GM21447 (cell line): ENCODE results near the gene NOM1.
"Not testable (repeated sequence)": the region's sequence is repeated elsewhere in the genome, so short reads cannot be mapped to it uniquely, and the experiment has no call there.

Source experiments
- ATAC-seq: cut with Tn5 transposase; IDR thresholded peaks from one replicate; pipeline ENCODE4 v1.9.1; 2021; ENCODE audit not compliant: unreplicated experiment

Gene NOM1

DNA sequence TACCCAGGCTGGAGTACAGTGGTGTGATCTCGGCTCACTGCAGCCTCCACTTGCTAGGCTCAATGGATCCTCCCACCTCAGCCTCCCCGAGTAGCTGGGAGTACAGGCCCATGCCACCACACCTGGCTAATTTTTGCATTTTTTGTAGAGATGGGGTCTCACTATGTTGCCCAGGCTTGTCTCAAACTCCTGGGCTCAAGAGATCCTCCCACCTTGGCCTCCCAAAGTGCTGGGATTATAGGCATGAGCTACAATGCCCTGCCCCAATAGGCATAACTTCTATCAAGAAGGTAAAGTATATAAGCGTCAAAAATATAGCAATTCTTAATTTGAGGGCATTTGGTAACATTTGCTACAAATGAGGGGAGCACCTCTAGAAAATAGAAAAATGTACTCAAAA lies 12.7 kb upstream of the NOM1 start:
- ATAC-seq, result not testable (repeated sequence)

DNA sequence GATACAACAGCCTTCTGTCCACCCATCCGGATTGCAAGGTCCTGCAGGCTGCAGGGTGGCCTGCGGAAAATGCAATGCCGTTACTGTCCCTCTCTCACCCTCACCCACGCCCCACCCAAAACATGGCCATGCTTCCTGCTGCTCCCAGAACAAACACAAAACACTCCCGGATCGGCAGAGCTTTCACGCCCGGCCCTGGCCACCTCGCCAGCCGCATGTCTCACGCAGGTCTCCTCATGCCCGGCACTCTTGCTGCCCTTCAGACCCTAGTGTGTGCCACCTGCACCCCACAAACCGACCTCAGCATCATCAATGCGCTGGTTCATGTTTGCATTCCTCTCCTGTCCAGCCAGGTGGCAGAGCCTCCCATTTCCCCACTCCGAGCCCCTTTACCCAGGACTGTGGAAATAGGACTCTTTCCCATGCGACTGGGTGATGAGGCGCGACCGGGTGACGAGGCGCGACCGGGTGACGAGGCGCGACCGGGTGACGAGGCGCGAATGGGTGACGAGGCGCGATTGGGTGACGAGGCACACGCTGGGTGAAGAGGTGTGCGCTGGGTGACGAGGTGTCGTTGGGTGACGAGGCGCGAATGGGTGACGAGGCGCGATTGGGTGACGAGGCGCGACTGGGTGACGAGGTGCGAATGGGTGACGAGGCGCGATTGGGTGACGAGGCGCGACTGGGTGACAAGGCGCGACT lies 8.9 kb upstream of the NOM1 start:
- ATAC-seq, result no peak

DNA sequence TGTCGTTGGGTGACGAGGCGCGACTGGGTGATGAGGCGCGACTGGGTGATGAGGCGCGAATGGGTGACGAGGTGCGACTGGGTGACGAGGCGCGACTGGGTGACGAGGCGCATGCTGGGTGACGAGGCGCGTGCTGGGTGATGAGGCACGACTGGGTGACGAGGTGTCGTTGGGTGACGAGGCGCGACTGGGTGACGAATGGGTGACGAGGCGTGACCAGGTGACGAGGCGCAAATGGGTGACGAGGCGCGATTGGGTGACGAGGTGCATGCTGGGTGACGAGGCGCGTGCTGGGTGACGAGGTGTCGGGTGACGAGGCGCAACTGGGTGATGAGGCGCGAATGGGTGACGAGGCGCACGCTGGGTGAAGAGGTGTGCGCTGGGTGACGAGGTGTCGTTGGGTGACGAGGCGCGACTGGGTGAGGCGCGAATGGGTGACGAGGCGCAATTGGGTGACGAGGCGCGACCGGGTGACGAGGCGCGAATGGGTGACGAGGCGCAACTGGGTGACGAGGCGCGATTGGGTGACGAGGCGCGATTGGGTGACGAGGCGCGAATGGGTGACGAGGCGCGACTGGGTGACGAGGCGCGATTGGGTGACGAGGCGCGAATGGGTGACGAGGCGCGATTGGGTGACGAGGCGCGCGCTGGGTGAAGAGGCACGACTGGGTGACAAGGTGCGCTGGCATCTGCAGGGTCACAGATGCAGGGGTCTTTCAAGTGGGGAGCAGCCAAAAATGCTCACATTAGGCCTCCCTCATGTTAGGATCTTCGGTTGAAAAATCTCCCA lies 7.9 kb upstream of the NOM1 start:
- ATAC-seq, result no peak

DNA sequence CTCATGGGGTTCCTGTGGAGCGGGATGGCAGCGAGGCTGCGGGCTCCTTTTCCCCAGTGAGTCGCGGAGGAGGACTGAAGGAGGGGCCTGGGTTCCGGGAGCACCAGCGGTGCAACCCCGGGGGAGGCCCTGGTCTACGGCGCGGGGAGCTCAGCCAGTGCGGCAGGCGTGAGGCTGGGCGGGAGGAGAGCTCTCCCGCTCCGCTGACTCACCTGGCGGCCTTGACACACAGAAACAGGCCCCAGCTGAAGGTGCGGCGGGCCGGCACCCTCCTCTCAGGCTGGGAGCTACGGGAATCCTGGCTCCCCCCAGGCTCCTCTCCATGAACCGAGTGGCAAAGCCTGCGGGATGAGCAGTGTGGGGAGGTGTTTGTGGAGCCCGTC lies 6.8 kb upstream of the NOM1 start:
- ATAC-seq, result no peak

DNA sequence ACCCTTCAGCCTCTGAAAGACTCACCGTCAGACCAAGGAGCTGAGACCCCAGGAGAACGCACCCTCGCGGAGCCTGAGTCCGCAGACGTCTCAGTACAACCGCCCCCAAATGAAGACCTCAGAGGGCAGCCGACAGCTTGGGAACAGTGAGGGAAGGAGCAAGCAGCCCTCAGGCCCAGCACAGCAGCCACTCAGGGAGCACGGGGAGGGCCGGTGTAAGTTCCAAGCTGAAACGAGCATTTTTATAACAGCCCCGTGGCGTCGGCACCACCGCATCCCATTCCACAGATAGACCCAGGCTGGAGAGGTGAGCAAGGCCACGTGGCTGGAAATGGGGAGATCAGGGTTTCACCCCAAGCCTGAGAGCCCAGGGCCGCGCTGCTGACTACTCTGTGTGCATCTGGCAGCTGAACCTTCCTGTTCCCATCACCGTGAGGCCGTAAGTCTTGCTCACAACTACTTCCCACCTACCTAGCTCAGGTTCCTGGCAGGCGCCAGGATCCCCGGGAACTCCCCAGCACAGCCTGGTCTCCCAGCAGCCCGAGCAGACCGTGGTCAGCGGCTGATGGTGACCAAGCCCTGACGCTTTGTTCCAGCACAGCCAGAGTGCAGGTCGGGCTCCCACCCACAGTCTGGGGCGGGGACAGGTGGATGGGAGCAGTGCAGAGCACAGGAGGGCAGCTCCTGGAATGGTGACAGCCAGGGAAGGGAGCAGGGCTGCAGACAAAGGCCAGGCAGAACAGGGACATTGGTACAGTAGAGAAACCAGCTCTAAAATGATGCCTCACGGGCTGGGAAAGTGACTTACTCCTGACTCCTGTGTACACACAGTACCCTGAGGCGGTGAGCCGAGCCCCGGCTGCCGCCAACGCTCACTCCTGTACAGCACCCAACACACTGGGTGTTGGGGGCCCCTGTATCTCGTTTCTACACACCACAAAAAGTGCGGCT lies 6.1 kb upstream of the NOM1 start:
- no peak for ATAC-seq

DNA sequence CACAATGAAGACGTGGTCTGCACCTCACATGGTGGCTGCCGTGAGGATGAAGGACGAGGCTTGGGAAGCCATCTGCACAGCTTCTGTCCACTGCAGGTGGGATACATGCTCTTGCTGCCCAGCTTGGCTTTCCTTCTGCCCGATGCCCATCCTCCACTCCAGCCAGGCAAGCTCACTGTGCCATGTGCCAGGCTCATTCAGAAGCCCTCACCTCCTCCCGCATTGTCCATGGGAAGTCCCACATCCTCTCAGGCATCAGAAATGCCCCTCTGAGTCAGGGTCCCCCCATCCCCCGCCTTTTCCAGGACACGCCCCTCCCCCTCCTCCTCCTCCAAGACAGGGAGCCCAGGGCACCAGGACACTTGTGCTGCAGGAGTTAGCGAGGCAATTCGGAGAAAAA lies 4.6 kb upstream of the NOM1 start:
- no peak for ATAC-seq

DNA sequence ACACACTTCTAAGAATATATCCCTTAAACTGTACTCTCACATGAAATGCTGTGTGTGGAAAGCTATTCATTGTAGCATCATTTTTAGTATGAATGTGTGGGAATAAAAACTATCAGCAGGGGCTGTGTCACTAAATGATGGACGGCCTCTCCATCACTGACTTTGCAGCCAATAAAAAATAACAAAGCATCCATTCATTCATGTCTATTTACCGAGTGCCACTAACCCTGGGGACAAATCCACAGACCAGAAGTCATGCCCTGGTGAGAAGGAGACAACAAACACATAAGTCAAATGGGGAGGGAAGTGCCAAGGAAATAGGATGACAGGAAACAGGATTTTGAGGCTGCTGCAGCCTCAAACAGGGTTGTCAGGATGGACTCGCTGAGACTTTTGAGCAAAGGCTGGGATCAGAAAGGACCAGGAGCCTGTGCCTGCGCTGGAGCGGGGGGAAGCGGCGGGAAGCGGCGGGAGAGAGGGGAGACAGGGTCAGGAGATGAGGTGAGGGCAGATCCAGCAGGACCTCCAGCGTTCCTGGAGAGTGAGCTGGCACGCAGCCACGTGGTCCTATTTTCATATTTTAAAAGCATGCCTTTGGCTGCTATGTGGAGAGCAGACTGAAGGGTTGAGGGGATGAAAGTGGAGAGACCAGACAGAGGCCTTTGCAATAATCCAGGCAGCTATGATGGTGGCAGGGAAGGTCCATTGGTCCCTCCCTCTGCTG lies 2.2 kb upstream of the NOM1 start:
- no peak for ATAC-seq

DNA sequence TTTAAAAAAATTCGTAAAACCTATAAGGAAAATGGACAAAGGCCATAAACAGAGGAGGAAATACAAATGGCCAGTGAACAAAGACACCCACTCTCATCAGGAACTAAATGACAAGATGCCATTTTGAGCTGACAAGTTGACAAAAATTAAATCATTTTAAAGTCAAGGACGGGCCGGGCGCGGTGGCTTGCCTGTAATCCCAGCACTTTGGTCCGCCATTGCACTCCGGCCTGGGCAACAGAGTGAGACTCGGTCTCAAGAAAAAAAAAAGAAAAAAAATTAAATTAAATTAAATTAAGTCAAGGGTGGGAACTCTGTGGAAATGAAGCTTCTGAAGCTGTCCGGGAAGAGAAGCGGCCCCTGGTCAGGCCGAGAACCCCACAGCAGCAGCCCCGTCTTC lies 1.2 kb upstream of the NOM1 start:
- no peak for ATAC-seq

DNA sequence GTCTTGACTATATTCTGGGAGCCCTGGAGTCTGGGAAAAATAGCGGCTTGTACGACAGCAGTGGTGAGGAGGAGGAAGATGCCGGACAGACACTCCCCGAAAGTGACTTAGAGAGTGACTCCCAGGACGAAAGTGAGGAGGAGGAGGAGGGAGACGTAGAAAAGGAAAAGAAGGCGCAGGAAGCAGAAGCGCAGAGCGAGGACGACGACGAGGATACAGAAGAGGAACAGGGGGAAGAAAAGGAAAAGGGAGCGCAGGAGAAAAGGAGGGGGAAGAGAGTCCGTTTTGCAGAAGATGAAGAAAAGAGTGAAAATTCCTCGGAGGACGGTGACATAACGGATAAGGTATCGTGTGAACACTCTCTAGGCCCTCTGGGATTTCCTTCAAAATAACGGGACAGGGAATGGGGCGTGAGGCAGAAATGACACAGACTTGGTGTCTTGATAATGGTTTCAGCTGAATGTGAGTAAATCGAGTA lies 908 bp downstream of the NOM1 start:
- no peak for ATAC-seq

DNA sequence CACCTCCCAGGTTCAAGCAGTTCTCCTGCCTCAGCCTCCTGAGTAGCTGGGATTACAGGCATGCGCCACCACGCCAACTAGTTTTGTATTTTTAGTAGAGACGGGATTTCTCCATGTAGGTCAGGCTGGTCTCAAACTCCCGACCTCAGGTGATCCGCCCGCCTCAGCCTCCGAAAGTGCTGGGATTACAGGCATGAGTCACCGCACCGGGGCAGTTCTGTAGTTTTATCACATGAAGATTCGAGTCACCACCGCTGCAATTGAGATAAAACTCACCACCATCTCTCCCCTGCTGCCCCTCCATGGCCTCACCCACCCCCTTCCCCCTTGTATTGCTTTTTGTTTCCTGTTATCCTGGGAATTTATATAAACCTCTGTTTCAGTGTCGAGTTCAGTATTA lies 3.7 kb downstream of the NOM1 start:
- ATAC-seq, result not testable (repeated sequence)

DNA sequence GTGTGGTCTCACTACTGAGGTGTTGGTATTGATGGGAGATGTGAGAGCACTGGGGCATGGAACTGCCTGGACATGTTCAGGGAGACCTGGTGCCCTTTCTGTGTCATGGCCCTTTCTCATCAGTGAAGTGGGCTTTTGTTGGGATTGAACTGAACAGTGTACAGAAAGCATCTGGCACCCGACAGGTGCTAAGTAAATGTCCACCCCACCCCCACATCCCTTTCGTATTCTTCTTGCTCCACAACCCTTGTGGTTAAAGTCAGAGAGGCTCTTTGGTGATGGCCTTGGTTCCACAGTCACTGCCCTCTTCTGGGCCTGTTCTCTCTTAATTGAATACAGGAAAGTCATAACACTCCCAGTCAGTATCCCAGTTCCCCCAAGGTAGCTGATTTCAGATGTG lies 5.4 kb downstream of the NOM1 start:
- no peak for ATAC-seq

DNA sequence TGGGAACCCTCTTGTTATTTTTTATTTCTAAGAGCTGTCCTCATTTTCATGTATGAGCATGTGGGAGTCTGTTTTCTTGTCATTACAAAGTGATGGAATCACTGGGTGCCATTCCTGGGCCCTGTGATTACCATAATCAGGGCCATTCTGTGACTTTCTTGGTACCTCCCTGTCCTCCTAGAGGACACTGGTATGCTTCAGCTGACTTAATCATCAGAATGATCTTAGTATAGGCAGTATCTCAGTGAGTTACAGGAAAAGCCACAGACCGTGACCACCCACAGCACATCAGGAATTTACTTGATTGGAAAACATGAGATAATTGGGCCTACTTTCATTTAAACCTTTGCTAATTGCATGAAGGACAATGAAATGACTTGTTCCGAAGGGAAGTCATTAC lies 7.2 kb downstream of the NOM1 start:
- no peak for ATAC-seq

DNA sequence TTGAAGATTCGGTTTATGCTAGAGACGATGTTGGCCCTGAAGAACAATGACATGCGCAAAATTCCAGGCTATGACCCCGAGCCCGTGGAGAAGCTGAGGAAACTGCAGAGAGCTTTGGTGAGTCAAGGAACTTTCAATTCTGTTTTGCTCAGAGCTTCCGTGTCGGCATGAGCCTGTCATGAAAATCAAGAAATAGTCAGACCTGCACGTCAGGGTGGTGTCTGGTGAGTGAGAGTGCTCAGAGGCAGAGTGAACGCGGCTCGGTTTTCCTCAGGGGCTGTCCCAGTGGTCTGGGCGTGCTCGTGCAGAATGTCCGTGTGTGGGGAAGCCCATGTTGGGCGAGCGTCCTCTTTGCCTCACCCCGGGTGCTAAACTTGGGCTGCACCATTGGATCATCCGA lies 12.6 kb downstream of the NOM1 start:
- ATAC-seq, result no peak

DNA sequence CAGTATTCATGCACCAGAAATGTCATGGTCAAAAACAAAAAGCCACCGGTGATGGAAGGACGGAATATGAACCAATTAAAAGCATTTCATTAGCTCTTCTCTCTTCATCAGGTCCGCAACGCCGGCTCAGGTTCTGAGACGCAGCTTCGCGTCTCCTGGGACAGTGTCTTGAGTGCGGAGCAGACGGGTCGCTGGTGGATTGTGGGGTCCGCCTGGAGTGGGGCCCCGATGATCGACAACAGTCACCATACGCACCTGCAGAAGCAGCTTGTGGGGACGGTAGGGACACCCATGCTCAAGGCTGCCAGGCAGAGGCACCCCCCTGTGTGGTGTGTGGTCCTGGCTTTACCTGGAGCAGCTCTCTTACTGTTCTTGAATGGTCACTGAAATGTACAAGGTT lies 13.4 kb downstream of the NOM1 start:
- no peak for ATAC-seq

DNA sequence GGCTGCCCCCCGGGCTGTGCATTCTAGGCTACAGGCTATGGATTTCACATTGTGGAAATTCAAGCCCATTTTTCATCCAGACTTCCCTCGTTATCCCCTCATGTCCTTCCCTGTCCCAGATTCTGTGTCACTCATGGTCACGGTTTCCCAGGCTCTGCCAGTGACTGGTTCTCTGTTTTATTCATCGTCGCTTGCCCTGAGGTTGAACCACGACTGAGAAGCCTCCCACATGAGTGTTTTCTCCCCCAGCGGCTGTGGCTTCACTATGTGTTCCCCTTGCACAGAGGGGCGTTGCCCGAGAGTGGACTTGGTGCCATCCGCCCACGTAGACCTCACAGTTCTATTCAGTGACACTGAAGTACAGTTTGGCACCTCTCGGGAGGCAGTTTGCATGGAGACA lies 14.0 kb downstream of the NOM1 start:
- ATAC-seq, result no peak

DNA sequence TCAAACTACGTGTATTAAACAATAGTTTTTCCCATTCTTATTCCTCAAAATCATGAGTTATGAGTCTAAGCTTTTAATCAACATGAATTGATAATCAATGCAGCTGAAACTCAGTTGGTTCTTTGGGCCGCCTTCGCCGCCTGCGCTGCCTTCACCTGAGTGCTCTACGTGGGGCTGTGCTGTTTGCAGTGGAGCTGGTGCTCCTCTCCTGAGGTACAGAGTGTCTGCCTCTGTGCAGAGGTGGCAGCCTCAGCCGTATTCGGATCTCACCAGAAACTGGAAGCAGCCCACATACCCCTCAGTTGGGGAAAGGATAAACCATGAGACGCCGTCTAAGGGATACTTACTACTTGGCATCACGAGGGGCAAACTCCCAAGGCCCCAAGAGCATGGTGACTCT lies 15.5 kb downstream of the NOM1 start:
- no peak for ATAC-seq

DNA sequence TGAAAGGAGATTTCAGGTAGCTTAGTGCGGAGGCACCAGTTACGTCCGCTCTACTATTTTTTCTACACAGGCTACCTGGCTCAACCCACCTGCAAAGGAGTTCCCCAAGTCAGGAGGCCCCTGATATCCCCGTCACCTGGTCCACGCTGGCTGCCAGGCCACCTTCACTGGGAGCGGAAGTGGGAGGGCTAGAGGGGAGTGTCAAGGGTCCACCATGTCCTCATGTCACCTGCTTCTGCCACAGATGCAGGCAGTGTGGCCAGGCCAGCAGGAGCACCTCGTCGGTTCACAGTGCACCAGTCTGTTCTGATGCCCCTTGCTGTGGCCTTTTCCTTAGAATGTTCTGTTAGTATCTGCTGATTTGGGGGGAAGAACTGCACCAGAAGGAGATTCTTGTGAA lies 16.9 kb downstream of the NOM1 start:
- no peak for ATAC-seq

DNA sequence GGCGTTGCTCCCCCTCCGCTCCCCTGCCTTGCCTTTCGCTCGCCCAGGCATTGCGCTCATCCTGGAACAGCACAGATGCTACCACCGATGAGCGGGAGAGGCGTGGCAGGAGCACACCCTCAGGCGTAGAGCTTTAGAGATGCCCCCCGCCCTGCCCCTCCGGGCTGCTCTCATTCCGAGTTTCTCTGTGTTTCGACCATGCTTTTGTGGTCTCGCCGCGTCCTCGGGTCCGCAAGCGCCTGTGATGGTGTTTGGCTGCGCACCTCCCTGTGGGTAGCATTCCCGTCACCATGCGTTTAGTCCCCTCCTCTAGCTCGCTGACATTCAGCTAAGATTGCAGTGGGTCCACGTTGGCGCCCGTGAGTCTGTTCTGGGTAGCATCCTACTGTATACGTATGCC lies 18.7 kb downstream of the NOM1 start:
- no peak for ATAC-seq

DNA sequence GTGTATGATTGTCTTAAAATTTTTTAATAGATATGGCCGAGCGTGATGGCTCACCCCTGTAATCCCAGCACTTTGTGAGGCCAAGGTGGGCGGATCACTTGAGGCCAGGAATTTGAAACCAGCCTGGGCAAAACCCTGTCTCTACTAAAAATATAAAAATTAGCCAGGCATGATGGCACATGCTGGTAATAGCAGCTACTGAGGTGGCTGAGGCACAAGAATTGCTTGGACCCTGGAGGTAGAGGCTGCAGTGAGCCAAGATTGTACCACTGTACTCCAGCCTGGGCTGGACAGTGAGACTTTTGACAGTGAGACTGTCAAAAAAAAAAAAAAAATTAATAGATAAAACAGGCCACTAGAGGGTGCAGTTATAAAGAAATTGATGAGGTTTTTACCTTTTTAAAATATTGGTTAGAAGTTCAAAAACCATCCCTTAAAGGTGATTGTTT lies 20.5 kb downstream of the NOM1 start:
- no peak for ATAC-seq

DNA sequence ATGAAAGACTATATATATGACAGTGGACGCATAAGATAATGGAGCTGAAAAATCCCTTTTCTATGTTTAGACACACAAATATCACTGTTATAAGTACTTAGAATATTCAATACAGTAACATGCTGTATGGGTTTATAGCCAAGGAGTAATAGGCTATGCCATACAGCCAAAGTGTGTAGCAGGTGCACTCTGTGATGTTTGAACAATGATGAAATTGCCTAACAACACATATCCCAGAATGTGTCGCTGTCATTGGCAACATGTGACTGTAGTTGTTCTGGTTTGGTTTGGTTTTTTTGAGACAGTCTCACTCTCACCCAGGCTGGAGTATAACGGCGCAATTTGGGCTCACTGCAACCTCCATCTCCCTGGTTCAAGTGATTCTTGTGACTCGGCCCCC lies 26.1 kb downstream of the NOM1 start:
- ATAC-seq, result no peak
